CD1c-positive myeloid dendritic cell (primary cell): Measurements from ENCODE around the gene ABCA5.
"Not testable (repeated sequence)": the region's sequence is repeated elsewhere in the genome, so short reads cannot be mapped to it uniquely, and the experiment has no call there.

Source experiments
- DNase-seq: peaks from one replicate; pipeline ENCODE4 v3.0.0-alpha.2; 2016; ENCODE audit errors: extremely low spot score

The ABCA5 gene

GRCh38 chr17:69207151-69207550 lies 119.8 kb downstream of the ABCA5 start:
- peak; percentile 31 for DNase-seq

DNA sequence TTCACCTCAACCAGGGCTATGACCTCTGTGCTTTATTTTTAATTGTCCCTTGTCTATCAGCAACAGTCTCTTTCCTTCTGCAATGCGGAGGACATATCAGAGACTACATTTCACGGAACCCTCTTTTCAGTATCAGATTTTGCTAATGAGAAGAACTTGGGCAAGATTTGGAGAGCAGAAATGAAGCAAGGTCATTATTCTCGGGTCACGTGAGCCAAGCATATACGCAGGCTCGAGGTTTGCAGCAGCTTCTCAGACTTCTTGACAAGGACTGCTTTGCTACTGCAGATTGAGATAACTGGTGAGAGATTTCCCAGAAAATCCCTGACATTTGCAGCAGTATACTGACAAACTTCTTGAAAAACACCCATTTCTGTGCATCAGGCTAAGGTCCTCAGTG lies 128.7 kb downstream of the ABCA5 start:
- DNase-seq = no peak

DNA sequence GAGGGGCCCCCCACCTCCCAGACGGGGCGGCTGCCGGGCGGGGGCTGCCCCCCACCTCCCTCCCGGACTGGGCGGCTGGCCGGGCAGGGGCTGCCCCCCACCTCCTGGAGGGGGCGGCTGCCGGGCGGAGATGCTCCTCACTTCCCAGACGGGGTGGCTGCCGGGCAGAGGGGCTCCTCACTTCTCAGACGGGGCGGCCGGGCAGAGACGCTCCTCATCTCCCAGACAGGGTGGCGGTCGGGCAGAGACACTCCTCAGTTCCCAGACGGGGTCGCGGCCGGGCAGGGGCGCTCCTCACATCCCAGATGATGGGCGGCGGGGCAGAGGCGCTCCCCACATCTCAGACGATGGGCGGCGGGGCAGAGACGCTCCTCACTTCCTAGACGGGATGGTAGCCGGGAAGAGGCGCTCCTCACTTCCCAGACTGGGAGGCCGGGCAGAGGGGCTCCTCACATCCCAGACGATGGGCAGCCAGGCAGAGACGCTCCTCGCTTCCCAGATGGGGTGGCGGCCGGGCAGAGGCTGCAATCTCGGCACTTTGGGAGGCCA lies 130.8 kb downstream of the ABCA5 start:
- not testable (repeated sequence) for DNase-seq
